CD4-positive, alpha-beta T cell treated with Interleukin-6 for 4 hours (primary cell): ENCODE data around the gene RARG.
"Not testable (repeated sequence)": the region's sequence is repeated elsewhere in the genome, so short reads cannot be mapped to it uniquely, and the experiment has no call there.

ENCODE experiments used
- DNase-seq: peaks from one replicate; pipeline ENCODE4 v3.0.0-alpha.2; 2020; ENCODE audit warnings: mixed read lengths

Gene RARG

GRCh38 chr12:53205747-53206419 lies 26.1 kb downstream of the RARG start:
- DNase-seq: peak; percentile 75

- no peak for DNase-seq
These were observed 27.7 kb downstream of the RARG start for GRCh38 chr12:53204351-53204750.

DNA sequence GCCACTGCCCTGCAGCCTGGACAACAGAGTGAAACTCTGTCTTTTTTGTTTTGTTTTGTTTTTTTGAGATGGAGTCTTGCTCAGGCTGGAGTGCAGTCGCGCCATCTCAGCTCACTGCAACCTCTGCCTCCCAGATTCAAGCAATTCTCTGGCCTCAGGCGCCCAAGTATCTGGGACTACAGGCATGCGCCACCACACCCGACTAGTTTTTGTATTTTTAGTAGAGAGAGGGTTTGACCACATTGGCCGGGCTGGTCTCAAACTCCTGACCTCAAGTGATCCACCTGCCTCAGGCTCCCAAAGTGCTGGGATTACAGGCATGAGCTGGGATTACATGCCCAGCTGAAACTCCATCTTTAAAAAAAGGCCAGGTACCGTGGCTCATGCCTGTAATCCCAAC lies 29.7 kb downstream of the RARG start:
- not testable (repeated sequence) for DNase-seq

- DNase-seq: no peak
These were observed 30.4 kb downstream of the RARG start for GRCh38 chr12:53201639-53202038.

- DNase-seq: no peak
These were observed 30.9 kb downstream of the RARG start for GRCh38 chr12:53201177-53201541.

DNA sequence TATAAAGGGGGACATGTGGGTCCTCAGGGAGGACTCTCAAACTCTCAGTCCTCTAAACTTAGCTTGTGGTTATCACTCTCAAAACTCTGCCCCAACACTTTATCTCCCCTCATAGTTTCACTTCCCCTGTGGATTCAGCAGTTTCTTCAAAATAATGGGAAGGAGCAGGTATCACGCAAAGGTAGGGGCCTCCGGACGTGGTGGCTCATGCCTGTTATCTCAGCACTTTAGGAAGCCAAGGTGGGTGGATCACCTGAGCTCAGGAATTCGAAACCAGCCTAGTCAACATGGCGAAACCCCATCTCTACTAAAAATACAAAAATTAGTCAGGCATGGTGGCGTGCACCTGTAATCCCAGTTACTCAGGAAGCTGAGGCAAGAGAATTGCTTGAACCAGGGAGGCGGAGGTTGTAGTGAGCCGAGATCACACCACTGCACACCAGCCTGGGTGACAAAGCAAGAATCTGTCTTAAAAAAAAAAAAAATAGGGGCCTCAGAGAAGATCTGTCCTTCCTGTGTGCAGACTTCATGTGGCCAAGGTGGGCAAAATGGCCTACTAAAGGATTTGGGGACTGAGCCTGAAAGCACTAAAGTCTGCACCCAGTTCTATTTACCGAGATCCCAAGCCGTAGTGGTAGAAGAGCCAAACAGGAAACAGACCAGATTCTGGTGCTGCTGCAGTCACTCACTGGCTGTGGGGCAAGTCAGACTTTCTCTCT lies 31.4 kb downstream of the RARG start:
- peak; percentile 53 for DNase-seq

GRCh38 chr12:53200107-53200457 lies 31.9 kb downstream of the RARG start:
- no peak for DNase-seq

- no peak for DNase-seq
These were observed 32.3 kb downstream of the RARG start for GRCh38 chr12:53199700-53200099.

DNA sequence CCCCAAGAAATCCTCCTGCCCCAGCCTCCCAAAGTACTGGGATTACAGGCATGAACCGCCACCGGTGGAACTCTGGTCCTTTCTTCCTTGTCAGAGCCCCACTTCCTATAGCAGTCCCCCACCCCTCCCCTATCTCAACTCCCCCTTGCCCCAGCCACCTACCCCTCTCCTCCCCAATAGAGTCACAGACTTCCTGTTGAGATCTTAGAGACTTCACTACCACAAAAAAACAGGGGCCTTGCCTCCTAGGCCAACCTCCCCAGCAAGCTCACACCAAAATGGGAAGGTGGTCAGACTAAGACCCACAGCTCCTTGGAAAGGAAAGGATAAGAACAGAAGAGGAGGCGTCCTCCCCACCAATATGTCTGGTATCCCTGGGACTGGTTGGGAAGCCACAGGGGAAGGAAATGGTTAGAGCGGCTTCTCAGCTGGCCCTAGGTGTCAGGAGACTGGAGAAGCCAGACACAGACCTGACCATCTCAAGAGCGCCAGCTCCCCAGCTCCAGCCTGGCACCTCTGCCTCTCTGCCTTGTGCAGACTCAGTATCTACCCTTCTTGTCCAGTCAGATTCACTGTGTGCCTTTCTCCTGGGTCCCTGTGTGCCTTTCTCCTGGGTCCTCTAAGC lies 33.4 kb downstream of the RARG start:
- DNase-seq: peak; percentile 65

DNA sequence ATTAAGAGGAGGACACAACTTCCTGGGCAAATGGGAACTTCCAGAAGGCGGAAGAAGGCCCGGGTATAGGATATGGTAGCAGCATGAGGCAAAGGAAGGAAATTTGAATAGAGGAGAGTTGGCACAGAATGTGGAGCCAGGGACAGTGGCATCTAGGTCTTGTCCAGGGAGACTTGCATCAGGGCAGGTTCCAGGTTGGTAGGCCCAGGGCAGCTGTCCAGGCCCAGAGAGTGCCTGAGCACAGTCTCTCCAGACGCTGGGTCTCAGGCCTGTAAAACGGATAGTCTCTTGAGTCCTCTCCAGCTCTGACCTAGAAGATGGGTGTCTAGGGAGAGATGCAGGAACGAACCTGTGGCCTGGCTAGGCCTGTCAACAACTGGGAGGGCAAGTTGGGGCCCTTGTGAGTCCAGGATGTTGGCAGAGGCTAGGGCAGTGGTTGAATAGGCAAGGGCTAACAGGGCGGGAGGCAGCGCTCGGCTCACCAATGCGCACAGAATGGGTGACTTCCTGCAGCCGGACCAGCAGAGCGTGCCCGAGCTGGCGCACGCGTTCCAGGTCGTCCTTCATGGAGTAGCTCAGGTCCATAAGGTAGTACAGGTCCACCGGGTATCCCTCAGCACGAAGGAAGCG lies 34.9 kb downstream of the RARG start:
- DNase-seq: no peak

- DNase-seq: no peak
These were observed 35.5 kb downstream of the RARG start for GRCh38 chr12:53196486-53196885.

DNA sequence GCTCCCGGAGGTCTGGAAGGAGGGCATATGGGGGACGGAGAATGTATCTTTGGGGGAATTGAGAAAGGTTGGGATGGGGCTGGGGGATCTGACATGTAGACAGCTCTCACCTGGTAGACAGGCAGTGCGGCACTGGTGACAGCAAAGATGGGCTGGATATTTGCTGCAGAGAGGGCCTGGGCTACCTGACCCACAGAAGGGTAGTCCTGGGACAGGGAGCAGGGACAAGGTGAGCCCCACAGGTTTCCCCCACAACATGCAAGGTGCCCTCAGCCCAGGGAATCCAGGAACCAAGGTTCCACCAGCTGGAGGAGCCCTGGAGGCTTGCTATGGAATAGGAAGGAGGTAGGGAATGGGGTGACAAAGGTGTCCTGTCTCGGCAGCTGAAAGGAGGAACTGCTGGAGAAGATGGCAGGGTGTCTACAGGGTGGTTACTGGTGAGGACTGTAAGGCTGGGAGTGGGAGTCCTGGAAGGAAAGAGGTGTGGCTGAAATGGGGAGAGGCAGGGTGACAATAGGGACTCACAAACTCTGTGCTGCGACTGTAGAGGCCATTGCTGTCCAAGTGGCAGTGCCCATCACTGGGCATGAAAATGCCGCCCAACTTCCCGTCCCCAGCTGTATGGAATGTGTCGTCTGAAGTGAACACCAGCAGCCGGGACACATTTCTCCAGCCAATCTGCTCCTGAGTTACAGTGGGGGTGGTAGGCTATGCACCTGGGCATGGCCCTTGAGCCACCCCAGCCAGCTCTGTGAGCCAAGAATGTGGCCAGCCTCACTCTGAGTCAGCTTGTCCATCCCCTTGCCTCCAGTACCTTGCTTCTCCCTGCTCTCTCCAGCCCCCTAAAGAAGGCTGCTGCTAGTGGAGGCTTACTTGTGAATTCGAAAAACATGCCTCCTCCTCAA lies 36.2 kb downstream of the RARG start:
- no peak for DNase-seq

- DNase-seq: no peak
These were observed 37.0 kb downstream of the RARG start for GRCh38 chr12:53194973-53195372.

GRCh38 chr12:53193985-53194716 lies 37.9 kb downstream of the RARG start:
- no peak for DNase-seq

- DNase-seq: no peak
These were observed 39.0 kb downstream of the RARG start for GRCh38 chr12:53193040-53193439.

GRCh38 chr12:53192531-53193021 lies 39.4 kb downstream of the RARG start:
- no peak for DNase-seq

DNA sequence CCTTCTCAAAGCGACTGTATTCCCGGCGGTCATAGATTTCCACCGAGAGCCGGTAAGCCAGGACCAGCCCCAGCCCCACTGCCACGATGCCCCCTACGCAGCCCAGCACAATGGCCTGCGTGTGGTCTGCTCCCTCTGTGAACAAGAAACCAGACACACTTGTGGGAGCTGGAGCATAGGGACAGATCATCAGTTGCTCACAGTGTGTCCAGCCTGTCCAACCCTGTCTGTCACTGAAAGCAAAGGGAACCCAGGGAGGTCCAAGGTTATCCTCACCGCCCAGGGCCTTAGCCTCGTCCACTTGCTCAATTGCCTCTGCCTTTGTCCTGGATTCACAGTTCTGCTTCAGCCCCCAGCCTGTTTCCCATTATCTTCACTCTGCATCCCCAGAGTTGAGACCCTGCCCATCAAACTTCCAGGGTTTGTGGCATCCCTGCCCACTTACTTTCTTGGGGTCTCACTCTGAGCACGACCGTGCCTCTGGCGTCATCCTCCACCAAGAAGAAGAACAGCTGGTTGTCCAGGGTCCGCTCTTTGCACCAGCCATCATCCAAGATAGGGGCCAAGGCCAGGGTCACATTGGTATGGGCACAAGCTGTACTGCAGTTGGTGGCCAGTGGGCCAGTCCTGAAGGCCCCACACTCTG lies 40.0 kb downstream of the RARG start:
- no peak for DNase-seq

DNA sequence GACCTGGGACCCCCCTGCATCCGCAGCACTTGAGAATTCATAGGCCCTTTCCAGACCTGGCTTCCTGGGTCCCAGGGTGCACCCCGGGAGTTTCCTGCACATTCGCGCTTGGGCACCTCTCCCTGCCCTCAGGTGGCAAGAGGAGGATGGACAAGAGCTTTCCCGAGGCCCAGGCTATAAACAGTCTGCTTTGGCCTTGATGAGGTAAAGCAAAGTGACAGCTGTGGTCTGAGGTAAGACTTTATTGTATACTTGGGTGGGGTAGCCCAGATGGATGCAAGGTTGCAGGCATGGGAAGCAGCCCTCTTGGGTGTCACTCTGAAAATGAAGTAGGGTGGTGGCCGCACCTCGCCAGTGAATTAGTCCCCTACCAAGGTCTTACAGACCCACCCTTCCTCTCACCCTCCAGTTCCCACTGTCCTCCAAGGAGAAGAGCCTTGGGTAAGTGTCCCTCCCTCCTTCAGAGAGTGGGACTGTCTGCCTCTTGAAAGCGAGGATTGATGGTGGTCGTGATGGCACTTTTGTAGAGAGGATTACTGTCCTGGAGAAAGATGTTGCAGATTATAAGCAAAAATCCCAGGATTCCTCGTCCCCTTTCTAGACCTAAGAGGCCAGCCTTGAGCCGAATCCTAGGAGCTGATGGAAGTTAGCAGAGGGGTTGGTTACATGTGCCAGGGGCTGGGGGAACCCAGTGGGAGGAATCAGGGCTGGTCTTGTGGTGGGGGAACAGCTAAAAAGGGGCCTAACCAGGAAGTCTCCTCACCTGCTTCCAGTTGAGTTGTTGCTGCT lies 40.7 kb downstream of the RARG start:
- DNase-seq: no peak

DNA sequence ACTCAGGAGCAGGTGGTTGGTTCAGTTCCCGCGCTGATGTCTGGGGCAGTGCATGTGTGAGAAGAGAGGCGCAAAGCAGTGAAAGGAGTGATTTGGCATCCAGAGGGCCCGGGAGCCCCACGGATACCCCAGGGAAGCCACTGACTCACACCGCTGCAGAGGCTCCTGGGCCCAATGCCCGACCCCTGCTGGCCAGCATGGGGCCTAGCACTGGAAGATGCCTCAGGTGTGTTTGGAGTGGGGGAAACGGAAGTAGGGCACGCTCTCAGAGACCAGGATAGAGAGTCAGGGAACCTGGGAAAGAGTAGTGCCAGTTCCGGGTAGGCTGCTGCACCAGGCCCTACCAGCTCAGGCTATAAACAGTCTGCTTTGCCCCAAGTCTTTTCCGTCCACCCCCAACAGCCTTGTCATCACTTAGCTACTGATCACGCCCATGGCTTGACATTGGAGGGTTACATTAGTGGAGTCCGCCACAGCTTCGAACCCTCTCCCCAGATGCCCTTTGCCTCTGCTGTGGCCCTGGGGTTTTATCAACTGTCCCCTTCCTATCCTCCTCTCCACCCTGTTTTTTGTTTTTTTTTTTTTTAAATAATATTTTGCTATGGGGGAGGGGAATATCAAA lies 41.8 kb downstream of the RARG start:
- peak; percentile 68 for DNase-seq
